Bronchial epithelial cell (primary cell): ENCODE results near the gene TMEM214. TPM values are rescaled to one million over a fixed set of nuclear protein-coding genes. Genes with fewer than 3 reads are reported as not detected.

Experiments used
- DNase-seq: peaks from one replicate; pipeline ENCODE4 v3.0.0-alpha.2; 2010; ENCODE audit warnings: low read depth
- FAIRE-seq: peaks from 2 replicates; lab custom pipeline; 2011; peaks lifted over from hg19 to GRCh38; lab: Jason Lieb, UNC
- H3K27me3 ChIP-seq: 2 replicates; pipeline ENCODE4 v1.5.1; 2011; ENCODE audit warnings: low read length; ENCODE audit not compliant: control insufficient read depth, insufficient read depth
- H3K36me3 ChIP-seq: 2 replicates; pipeline ENCODE4 v1.5.1; 2011; ENCODE audit warnings: low read length; ENCODE audit not compliant: control insufficient read depth, insufficient read depth
- H3K4me3 ChIP-seq: 2 replicates; pipeline ENCODE4 v1.5.1; 2011; ENCODE audit warnings: mild to moderate bottlenecking, low read depth, low read length, control low read depth
- total RNA-seq: library from RNA; depleted of rRNA; stranded (reverse); fragments of >200 nt; gene quantifications from 2 replicates; pipeline ENCODE4 v1.2.1, GENCODE V29; 2014
- TF ChIP-seq, protein P1 (sequence below): IDR thresholded peaks from 2 replicates; pipeline ENCODE4 v1.5.1; 2011; ENCODE audit warnings: mild to moderate bottlenecking, moderate library complexity, low read length, control low read depth, inconsistent platforms; ENCODE audit not compliant: insufficient read depth, severe bottlenecking

Gene TMEM214
- total RNA-seq, 1 donor from 2014 or later: 15.8 TPM

DNA sequence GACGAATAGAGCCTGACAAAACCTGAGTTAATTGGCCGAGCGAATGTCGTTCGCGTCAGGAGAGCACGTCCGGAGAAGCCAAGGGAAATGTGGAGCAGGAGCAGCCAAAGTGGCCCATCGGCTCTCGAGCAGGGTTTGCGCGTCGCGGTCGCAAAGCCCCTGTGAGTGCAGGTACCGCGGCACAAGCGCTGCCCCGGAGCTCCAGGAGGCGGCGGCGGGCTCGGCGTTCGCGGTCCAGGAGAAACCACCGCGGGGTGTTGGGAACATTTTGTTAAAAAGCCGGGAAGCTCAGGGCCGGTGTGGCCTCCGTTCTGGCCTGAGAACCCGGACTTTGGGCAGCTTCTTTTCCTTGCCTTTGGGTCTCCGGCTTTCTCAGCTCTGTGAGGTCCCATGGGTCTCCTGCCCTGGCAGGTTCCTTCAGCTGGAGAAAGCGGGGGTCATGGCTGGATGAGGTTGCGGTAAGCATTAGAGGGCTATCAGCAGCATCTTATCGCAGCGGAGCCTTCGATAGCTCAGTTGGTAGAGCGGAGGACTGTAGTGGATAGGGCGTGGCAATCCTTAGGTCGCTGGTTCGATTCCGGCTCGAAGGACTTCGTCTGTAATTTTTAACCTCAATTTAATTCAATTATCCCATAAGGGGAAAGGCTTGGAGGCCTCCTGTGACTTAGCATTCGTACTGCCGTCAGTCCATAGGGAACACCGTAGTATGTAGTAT lies 17.7 kb downstream of the TMEM214 start:
- no peaks in the 10 kb centered on the region for H3K27me3 ChIP-seq
- peaks cover 10% of the 10 kb centered on the region for H3K36me3 ChIP-seq
- FAIRE-seq (no peak), DNase-seq (peak; percentile 94)
- TF ChIP-seq, protein P1, sequence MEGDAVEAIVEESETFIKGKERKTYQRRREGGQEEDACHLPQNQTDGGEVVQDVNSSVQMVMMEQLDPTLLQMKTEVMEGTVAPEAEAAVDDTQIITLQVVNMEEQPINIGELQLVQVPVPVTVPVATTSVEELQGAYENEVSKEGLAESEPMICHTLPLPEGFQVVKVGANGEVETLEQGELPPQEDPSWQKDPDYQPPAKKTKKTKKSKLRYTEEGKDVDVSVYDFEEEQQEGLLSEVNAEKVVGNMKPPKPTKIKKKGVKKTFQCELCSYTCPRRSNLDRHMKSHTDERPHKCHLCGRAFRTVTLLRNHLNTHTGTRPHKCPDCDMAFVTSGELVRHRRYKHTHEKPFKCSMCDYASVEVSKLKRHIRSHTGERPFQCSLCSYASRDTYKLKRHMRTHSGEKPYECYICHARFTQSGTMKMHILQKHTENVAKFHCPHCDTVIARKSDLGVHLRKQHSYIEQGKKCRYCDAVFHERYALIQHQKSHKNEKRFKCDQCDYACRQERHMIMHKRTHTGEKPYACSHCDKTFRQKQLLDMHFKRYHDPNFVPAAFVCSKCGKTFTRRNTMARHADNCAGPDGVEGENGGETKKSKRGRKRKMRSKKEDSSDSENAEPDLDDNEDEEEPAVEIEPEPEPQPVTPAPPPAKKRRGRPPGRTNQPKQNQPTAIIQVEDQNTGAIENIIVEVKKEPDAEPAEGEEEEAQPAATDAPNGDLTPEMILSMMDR: peak; percentile 44
- H3K4me3 ChIP-seq: peak overlapping the region; percentile 83

DNA sequence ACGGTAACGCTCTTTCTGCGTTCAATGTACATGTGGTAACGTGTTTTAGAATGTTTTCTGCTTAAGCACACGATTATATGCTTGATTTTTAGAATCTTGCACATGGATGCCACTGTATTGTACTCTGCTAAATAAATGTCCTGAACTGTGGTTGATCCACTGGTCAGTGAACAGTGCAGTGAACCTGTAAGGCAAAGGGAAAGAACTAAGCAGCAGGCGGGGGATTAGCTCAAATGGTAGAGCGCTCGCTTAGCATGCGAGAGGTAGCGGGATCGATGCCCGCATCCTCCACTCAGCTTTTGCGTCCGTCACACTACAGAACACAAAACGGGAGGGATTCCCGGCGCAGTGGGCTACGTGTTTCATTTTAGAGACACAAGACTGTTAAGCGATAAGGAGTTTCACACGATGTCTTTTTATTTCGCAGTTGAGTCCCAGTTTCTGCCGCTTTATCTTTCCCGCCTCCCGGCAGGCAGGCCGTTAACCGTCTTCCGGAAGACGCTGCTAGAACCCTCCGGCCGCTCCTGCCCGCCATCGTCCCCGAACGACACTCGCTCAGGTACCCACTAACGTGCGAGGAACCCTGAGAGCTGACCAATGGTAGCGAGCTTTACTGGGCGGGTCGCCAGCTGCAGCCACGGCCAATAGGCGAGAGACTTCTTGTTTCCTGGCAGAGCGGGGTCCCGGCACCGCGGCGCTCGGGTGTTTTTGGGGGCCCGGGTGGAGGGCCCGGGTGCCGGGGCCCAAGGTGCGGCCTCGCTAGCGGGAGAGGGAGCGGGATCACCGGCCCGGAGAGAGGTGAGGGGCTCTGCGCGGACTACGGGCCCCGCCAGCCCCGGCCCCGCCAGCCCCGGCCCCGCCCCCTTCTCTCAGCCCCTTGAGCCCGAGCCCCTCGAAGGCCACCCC lies 18.5 kb downstream of the TMEM214 start, which contains the start of gene AGBL5:
TSS of gene AGBL5 (plus strand) at position 673 of the 906 bp plus-strand sequence. CDS start 1,291 bp downstream, outside the sequence.
- DNase-seq (peak; percentile 89), FAIRE-seq (no peak)
- TF ChIP-seq, protein P1: no peak
- H3K27me3 ChIP-seq: no peaks in the 10 kb centered on the region
- peaks cover 15% of the 10 kb centered on the region for H3K36me3 ChIP-seq
- H3K4me3 ChIP-seq: peak within 1 kb of the TSS; percentile 83

DNA sequence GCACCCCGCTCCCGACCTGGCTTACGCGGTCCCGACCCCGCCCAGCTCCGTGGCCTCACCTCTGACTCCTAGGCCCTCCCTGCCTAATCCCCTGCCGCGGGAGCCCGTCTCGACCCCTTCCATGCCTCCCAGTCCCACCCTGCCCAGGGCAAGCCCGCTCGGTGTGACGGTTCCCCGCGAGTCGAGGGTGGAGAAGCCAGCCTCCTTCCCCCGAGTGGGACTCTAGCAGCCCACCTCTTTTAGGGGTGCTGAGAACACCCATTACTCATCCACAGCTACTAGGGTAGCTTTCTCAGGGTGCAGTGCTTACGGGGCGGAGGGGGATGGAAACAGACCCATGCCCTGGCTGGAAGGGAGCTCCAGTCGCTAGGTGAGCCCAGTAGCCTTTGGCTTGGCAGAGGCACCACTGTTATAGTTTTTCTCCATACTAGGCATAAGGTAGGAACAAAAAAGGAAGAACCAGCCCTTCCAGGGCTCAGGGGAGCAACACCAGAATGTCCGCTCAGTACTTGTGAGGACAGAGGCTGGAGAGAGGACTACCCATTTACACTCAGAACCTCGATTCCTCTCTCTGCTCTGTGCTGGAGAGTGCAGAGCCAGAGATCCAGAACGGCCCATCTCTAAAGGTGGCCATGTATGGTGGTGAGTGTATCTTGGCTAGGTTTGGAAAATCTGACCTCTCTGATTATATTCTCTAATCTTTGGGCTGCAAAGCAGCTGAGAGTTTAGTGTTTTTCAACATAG lies 19.3 kb downstream of the TMEM214 start:
- Histone ChIP-seq H3K4me3 (peak overlapping the region; percentile 83), H3K36me3 (peaks cover 16% of the 10 kb centered on the region), H3K27me3 (no peaks in the 10 kb centered on the region)
- no peak for FAIRE-seq
- TF ChIP-seq, protein P1: no peak
- DNase-seq: peak; percentile 16

DNA sequence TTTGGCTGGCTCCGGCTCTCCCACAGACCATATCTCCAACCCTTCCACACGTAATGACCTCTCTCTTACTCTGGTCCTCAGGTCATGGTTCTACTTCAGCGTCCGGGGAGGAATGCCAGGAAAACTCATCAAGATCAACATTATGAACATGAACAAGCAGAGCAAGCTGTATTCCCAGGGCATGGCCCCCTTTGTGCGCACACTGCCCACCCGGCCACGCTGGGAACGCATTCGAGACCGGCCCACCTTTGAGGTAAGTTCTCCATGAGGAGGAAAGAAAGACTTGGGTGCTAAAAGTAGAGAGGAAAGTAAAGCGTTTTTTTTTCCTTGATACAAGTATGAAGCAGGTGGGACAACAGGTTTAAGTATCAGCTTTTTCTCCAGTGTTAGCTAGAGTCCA lies 20.6 kb downstream of the TMEM214 start:
- Histone ChIP-seq H3K27me3 (no peaks in the 10 kb centered on the region), H3K4me3 (no peak overlapping the region), H3K36me3 (peaks cover 18% of the 10 kb centered on the region)
- DNase-seq (no peak), FAIRE-seq (no peak)
- TF ChIP-seq, protein P1: no peak

DNA sequence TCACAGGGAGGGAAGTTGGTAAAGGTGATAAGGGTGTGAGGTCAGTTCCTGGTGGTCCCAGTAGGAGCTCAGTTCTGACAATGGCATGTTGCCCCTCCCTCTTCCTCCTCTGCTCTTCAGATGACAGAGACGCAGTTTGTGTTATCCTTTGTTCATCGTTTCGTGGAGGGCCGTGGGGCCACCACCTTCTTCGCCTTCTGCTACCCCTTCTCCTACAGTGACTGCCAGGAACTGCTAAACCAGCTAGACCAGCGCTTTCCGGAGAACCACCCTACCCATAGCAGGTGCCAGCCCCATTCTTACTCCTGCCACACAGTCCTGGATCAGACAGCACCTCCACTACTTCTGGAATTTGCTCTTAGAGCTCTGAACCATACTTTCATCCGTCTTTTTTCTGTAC lies 21.0 kb downstream of the TMEM214 start:
- H3K4me3 ChIP-seq: no peak overlapping the region
- TF ChIP-seq, protein P1: no peak
- no peak for FAIRE-seq
- no peak for DNase-seq
- H3K27me3 ChIP-seq: no peaks in the 10 kb centered on the region
- peaks cover 18% of the 10 kb centered on the region for H3K36me3 ChIP-seq
